Fibroblast of skin of back (primary cell): Measurements from ENCODE around the gene GLRA3.
"Not testable (repeated sequence)": the region's sequence is repeated elsewhere in the genome, so short reads cannot be mapped to it uniquely, and the experiment has no call there.

Experiments used
- DNase-seq: peaks from one replicate; pipeline ENCODE4 v3.0.0-alpha.2; 2013

The GLRA3 gene

GRCh38 chr4:174650711-174651355, 178.2 kb downstream of the GLRA3 start:
- DNase-seq: no peak

DNA sequence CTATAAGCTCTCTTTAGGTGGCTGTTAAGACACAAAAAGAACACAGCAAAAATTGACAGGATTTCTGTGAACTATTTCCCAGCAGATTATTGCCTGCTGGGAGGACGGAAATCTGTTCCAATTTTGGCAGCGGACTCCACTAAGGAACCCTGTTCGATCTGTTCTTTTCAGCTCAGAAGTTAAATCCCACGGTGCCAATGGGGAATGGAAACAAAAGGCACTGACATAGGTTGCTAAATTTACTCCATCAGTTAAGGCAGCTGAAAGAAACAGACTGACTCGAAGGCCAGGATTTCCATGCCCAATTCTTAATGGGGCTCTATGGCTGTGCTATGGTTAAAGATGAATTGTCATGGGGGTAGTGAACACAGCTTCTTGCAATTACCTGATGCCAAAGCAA, 180.2 kb downstream of the GLRA3 start:
- DNase-seq: no peak

DNA sequence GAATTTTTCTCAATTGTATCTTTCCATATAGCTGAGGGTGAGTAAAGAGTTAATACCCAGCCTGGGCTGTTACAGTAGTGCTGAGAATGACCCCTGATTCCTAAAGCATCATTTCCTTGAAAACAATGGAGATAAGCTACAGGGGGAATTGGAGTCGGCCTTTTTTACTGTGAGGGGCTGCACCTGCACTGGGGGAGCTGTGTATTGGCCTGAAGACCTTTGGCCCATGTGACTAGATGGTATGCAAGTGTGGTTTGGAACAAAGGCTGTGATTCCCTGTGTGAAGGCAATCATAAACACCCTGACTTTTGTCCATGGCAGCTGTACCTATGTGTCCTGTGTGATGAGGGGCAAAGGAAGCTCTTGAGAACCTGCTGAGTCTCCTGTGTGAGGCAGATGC, 182.7 kb downstream of the GLRA3 start:
- no peak for DNase-seq

DNA sequence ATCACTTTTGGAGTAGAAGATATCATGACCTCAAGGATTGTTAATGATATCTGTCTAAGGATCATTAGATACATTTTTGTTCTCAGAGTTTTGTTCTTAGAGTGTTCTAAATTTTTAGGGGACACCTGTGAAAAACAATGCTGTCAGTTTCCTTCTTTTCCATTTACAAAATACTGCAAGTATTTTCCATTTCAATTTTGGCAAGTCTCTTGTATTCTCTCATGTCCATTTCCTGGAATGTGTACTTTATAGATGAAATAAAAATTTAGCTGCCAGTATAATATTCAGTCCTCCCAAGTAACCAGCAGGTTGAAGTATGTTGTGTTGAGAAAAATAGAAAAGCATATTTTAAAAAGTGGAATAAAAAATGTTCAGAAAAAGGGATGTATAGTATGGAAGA, 188.9 kb downstream of the GLRA3 start:
- DNase-seq: no peak

DNA sequence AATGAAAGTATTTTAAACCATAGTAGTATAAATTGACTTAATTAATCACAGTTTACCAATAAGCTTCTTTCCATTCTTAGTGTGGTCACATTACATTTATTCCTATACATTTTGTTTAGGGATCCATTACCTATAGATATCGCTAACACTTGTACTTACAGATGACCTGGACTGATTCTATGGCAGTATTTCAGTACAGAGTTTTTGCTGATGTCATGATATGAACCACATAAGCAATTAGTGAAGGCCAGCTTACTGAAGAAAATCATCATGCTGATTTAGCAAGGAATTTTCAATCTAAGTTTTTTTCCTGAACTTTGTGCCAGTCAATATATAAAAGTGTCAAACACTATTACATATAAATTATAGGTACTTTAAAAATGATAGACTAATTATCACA, 193.3 kb downstream of the GLRA3 start:
- DNase-seq: no peak

DNA sequence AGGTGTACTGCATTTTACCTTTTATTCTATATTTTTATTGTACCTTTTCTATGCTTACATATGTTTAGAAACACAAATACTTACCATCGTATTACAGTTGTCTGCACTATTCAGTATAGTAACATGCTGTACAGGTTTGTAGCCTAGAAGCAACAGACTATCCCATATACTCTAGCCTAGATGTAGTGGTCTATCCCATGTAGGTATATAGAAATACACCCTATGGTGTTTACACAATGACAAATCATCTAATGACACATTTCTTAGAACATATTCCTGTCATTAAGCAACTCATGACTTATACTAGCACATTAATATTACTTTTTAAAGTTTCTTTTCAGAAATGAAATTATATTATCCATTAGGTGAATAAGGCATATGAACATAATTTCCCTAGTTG, 195.6 kb downstream of the GLRA3 start:
- no peak for DNase-seq

DNA sequence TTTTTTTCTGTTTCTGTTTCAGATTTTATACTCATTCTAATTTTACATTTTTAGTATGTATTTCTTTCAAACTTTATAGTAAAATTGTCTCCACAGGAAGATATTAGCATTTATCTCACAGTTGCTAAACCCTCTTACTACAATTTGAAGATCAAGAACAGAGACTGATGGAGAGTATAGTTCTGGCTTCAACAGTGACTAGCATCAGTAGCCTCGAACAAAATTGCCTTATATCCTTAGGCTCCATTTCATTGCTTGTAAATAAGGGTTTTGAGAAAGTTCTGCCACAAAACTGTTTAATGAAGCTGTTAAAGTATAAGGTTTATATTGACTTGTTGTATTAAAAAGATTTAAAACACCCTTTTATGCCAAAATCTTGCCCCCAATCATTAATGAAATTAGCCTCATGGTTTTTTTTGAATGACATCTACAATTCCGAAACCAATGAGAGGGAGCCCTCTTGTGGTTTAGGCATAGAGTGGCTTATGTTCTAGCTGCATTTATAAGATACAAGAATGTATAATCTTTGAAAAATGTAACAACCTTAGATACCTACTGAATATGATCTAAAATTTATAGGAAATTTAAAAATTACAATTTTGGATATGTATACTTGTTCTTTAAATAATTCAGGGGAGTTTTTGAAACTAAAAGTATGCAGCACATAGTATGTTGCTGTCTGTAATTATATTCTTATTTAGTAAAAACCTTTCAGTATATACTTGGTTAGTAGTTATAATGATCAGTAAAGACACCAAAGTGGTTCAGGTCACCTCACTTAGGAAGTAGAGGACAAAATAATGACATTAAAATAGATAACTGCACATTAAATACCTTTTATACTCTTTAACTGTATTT, 196.9 kb downstream of the GLRA3 start:
- peak; percentile 51 for DNase-seq

GRCh38 chr4:174629907-174630450, 199.1 kb downstream of the GLRA3 start:
- DNase-seq: not testable (repeated sequence)

- no peak for DNase-seq
Observed at GRCh38 chr4:174629265-174629664, 199.8 kb downstream of the GLRA3 start.

DNA sequence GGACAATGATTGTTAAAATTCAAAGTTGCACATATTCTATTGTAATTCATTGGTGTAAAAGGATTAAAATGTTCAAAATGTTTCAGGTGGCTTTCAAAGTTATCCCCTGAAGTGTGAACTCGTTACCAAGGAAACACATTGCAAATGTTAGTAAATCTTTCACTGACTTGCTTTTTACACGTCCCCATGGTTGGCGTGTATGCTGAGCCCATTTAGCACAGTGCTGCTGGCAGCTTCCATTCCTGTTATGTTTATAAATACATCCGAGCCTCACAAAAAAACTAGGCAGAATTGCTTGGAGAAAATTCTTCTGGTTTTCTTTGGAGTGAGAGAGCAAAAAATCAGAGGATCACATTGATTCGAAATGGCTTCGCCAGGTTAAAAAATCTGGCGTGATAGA, 200.9 kb downstream of the GLRA3 start:
- no peak for DNase-seq

- DNase-seq: no peak
Observed at GRCh38 chr4:174627473-174627872, 201.6 kb downstream of the GLRA3 start.

DNA sequence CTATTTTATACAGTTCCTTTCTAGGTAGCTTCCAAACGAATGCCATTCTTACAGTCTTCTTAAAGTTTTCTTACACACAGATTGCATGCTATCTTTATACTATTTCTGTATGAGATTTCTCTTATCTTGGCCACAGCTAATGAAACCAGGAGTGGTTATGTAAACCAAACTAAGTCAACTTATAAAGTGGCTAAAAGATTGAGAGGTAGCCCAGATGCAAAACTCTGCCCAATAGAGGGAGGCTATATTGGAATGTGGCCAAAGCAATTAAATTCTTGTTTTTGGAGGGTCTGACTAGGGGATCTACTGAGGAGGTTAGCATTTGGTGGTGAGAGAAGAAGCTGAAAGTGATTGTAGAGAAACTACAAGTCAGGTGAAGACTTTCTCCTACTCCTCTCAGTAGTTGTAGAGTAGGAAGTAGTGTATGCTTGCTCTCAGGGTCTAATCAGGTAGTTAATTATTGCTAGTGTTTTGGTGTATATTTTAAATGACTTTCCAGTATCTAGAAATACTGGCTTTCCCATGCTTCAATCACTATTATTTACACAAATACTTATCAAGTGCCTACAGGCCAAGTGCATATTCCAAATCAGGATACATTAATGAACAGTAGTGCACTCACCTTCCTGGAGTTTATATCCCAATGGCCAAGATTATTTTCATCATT, 202.6 kb downstream of the GLRA3 start:
- no peak for DNase-seq

DNA sequence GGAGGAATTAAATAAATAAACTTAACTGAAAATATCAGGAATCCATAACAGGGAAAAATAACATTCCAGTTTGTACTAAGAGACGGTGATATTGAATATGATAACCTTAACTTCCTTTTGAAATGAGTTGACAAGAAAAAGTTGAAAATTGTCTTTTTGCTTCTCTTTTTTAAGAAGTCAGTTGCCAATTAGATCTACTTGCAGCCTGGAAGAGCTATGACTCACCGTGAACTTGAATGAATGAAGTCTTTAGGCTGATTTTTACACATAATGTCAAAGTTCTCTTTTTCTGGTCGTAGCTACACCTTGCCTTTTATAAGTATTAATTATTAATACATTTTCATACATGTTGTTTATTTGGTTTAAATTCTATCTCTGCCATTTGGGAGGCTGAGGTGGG, 212.4 kb downstream of the GLRA3 start:
- no peak for DNase-seq

DNA sequence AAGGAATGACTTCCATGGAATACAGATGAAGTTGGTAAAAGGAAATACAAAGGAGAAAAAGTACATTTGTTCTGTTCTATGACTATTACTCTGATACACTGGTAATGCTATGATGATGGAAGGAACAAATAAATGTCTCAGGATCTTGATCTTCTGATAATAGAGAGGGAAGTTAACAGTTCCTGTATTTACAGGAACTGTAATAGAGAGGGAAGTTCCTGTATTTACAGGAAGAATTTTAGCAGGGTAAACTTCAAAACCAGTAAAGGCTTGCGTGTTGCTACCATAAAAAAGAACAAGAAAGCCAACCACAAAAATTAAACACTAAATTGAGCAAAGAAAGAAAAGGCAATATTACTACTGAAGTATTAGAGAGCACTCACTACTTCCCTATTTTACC, 215.1 kb downstream of the GLRA3 start:
- DNase-seq: no peak

DNA sequence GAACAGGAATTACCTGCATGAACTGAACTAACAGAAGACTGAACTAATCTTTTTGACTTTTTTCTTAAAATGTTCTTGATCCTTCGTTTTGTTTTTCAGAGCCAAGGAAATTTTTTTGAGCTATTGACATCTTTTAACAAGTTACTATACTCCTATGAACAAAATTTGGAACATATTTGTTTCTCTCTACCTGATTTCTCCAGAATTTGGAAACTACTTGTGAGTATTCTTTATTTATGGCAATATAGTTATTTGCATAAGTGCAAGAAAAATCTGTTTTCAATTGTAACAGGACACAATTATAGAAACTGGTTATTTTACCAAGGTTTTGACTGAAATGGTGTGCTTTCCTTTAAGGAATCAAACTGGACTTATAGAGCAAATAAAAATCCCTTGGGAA, 217.3 kb downstream of the GLRA3 start:
- no peak for DNase-seq

DNA sequence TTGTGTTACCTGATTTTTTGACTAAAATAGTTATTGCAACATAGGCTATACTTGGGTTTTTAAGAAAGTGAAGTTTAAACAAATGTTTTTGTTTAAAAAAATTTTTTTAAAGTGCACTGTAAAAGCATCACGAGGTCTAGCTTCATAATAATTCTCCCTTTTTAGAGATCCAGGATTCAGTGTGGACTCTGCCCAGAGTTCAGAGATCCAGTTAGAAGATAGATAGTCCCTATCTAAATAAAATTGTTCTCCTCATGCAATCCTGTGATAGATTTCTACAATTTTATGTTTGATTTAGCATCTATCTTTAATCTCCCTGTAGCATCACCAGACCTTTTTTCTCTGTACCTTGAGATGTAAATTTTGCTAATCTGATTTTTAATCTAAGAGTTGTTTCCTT, 221.3 kb downstream of the GLRA3 start:
- DNase-seq: no peak

GRCh38 chr4:174604198-174604597, 224.8 kb downstream of the GLRA3 start:
- no peak for DNase-seq

GRCh38 chr4:174600391-174600790, 228.7 kb downstream of the GLRA3 start:
- DNase-seq: no peak

DNA sequence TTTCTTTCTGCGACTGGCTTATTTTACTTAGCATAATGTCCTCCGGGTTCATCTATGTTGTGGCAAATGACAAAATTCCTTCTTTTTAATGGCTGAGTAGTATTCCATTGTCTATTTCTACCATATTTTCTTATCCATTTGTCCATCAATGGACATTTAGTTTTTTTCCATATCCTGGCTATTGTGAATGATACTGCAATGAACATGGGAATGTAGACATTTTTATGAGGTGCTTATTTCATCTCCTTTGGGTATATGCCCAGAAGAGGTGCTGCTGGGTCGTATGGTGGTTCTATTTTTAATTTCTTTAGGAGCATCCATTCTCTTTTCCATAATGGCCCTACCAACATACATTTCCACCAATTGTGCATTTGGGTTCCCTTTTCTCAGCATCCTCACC, 230.2 kb downstream of the GLRA3 start:
- DNase-seq: no peak

GRCh38 chr4:174596513-174596912, 232.5 kb downstream of the GLRA3 start:
- DNase-seq: no peak

GRCh38 chr4:174595141-174595929, 233.7 kb downstream of the GLRA3 start:
- DNase-seq: peak; percentile 19

DNA sequence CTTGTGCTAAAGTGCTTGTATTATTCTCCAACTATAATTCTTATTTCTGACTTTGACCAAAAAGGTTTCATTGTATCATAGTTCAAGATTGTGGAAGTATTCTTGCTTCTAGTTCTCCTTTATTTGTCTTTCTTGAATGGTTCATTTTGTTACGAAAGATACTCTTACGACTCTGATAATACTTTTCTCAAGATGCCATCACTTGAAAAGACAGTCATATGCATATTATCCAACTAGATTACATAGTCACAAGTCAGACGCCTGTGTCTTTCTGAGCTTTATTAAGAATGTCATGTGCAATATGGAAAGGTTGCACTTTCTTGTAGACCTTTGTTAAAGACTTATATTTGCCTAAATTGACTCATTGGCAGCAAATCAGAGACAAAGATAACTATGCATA, 235.3 kb downstream of the GLRA3 start:
- DNase-seq: no peak

GRCh38 chr4:174592985-174593335, 236.1 kb downstream of the GLRA3 start:
- peak; percentile 85 for DNase-seq
